Kasumi-1 (cell line): ENCODE results near the gene PPM1F.
"Not testable (repeated sequence)": the region's sequence is repeated elsewhere in the genome, so short reads cannot be mapped to it uniquely, and the experiment has no call there.

Source experiments
- DNase-seq, 2 experiments: peaks; one replicate each; lab custom pipeline; 2025; lab: John Stamatoyannopoulos, UW

The PPM1F gene

DNA sequence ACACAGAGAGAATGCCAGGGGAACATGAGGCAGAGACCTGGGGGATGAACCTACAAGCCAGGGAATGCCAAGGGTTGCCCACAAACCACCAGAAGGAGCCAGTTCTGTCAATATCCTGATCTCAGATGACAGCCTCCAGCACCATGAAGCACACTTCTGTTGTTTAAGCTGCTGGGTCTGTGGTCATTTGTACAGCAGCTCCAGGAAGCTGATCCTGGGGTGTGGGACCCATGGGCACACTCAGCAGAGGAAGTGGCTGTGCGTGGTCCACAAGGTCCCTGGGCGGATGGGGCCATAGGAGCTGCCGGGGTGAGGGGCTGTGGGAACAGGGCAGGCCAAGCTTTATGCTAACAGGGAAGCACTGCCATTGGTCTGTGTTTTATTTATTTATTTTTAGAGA, 12.1 kb downstream of the PPM1F start:
- peak; percentile 86 to 89 for DNase-seq

- not testable (repeated sequence) for DNase-seq
These were observed 12.7 kb downstream of the PPM1F start for GRCh38 chr22:21939935-21940334.

- peak; percentile 47 to 69 for DNase-seq
These were observed 13.2 kb downstream of the PPM1F start for GRCh38 chr22:21939461-21939913.

GRCh38 chr22:21938906-21939305, 13.7 kb downstream of the PPM1F start:
- DNase-seq, result no peak

- peak; percentile 89 to 95 for DNase-seq
These were observed 14.4 kb downstream of the PPM1F start for GRCh38 chr22:21938071-21938822.

DNA sequence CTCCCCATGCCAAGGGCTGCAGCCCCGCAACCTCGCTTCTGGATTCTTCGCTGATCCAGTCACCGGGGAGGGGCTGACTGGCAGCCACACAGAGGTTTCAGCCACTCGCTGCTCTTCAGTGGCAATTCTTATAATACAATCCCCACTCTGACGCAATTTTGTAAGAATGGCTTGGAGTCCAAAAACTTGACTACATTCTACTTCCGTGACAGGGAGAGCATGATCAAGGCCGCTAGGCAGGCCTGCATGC, 14.9 kb downstream of the PPM1F start:
- DNase-seq, result no peak

- peak in 1 of 2 experiments; percentile 10 for DNase-seq
These were observed 15.4 kb downstream of the PPM1F start for GRCh38 chr22:21937041-21937820.

DNA sequence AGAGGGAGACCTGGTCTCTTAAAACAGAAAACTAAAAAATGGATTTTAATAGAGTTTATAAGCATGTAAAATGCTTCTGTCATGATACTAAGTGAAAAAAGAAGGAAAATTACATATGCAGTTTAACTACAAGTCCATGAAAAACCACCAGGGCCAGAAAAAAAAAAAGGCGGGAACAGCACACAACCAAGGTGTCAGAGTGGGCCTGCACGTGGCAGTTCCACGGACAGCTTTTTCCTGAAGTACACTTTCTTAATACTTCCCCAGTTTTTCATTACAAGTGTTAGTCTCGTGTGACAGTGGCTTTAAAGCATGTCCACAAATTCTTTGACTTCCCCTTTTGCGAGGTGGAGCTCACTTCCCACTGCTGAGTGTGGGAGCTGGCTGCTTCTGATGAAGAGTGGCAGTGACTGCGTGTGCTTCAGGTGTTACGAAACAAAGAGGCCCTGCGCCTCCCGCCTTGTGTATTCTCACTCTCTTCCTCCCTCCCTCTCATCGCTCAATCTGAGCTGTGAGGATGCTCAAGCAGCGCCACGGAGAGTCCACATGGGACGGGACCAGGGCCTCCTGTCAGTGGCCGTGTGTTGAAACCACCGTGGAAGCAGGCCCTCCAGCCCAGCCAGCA, 16.4 kb downstream of the PPM1F start:
- peak; percentile 51 to 71 for DNase-seq

- DNase-seq, result no peak
These were observed 18.7 kb downstream of the PPM1F start for GRCh38 chr22:21933910-21934309.

DNA sequence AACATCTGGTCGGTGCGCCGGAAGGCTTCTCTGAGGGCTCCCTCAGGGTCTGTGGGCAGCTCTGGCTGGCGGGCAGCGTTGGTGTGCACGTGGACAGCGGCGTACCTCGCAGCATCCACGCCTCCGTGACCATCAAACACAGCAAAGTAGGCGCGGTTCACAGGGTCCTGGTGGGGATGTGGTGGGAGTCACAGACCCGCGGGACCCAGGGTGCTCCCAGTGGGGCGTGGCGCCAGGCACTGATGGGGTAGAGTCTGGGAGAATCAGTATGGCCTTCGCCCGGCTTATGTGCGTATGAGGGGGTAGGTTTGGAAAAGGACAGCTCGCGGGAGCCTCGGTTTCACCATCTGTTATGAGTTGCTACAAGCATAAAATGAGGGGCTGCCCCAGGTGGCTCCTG, 19.2 kb downstream of the PPM1F start:
- no peak for DNase-seq

- no peak for DNase-seq
These were observed 20.3 kb downstream of the PPM1F start for GRCh38 chr22:21932347-21932746.

DNA sequence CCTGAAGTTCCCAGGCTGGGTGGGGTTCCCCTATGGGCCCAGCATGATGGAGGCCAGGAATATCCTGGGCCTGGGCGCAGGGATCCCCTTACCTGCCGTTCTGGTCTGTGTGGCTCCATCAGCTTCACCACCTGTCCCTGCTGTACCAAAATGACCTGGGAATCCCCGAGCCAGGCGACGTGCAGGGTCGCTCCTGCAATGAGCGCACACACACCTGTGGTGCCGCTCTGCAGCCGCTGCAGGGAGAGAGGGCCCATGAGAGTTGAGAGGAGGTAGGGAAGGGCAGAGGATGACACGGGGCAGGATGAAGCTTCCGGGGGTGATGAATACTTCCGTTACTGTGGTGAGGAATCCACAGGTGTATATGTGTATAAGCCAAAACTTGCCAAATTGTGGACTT, 21.6 kb downstream of the PPM1F start:
- DNase-seq, result no peak

DNA sequence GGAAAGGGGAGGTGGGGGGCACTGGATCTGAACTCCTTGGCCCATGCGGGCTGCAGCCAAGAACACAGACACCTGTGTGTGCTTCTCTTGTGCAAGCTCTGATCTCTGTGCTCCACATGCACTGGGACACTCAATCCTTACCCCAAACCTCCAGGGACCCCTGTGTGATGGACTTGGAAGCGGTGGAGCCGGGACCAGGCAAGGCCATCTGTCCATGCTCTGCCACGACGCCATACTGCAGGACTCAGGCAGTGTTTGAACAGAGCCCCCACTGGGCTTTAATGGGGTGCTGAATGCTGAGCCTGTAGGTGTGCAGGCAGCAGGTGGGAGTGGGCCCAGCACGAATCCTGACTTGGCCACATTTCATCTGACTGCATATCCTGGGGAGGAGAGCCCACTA, 23.4 kb downstream of the PPM1F start:
- DNase-seq, result no peak

DNA sequence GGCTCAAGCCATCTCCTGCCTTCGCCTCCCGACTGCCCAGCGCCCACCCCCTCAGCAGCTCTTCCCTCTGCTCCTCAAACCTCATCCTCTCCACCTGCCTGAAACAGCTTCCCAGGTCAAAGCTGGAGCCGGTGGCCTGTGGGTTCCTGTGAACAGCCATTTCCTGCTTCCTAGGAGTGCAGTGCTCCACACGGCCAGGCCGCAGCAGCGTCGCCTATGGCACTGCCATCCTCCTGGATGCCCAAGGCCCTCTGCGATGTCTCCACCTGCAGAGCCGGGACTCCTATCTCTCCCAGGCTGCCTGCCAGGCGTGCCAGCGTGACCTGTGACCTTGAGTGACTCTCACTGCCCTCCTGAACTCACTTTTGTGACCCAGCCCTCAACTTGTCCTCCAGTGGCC, 24.6 kb downstream of the PPM1F start:
- no peak for DNase-seq

DNA sequence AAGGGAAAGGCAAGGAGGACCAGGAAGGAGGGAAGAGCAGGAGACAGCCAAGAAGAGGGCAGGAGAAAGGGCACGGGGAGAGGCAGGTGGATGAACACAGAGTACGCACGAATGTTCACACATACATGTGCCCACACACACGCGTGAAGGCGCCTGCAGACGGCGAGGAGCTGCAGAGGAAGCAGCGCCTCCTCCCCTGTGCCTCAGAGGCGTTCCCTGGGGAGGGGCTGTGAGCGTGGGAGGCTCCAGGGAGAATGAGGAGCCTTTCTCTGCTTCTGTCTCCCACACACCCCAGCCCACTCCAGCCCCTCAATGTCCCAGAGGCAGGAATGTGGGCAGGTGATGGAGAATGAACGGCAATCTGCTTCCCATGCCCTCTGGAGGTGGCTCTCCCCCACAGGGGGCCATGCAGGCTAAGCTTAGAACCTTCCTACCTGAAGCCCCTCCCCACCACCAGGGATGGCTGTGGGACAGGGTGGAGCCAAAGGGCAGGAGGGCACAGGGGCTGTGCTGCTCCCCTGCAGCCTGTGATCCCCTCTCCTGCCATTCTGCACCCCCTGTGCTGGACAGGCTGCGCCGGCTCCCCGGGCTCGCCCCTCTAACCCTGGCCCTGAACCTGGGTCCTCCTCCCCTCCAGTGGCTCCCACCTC, 25.3 kb downstream of the PPM1F start:
- no peak for DNase-seq

- no peak for DNase-seq
These were observed 25.9 kb downstream of the PPM1F start for GRCh38 chr22:21926728-21927127.

GRCh38 chr22:21923163-21923561, 29.5 kb downstream of the PPM1F start:
- DNase-seq, result no peak

DNA sequence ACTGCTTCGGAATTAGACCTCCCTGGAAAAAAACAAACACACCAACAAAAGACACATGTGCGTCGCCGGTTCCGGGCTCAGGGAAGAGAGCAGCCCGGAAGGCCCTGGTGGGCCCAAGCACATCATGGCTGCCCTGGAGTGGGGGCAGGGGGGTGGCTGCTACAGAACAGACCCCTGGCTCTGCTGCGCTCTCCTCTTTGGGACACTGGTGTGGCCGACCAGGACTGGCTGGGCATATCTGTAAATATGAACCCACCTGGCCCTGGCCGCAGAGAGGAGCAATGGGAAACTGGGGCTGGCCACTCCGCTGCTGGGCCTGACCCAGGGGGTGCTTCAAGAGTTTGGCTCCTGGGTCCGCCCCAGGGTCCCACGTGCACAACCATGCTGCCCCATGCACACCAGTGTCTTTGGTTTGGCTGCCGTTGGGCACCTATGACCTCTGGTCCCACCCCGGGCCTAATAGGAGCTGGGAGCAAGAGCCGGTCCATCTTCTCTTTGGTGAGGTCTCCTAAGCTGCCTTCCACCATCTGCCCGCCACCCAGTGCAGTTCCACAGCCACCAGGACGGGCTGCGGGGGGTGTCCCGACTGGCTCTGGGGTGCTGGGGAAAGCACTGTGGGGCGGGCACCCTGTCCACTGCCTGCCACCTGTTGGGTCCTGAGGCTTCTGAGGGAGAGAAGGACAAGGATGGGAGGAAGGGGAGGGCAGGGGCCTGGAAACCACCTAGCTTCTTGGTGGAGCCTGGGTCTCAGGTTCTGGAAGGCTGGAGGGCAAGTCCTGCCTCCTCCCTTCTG, 30.1 kb downstream of the PPM1F start:
- no peak for DNase-seq

GRCh38 chr22:21921729-21922128, 30.9 kb downstream of the PPM1F start:
- DNase-seq, result no peak

DNA sequence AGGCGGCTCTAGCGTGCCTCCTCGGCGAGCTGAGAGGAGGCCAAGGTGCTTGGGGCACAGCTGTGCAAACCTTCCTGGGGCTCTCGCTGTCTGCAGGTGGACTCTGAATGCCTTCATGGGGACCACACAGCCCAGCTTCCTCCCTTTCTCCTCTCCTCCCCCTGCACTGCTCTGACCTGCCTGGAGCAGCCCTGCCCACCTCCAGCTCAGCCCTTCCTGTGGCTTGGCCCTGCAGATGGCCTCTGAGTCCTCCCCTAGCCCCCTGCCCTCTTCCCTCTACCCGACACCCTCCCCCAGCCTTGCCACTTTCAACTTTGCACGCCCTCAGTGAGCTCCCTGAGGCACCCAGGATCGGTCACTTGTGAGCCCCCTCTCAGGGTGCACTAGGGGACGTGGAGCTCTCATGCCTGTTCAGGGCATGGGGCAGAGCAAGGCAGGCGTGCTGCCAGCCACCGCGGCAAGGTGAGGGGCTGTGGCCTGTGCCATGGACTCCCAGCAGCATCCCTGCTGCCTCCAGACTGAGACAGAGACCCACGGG, 31.4 kb downstream of the PPM1F start:
- no peak for DNase-seq

DNA sequence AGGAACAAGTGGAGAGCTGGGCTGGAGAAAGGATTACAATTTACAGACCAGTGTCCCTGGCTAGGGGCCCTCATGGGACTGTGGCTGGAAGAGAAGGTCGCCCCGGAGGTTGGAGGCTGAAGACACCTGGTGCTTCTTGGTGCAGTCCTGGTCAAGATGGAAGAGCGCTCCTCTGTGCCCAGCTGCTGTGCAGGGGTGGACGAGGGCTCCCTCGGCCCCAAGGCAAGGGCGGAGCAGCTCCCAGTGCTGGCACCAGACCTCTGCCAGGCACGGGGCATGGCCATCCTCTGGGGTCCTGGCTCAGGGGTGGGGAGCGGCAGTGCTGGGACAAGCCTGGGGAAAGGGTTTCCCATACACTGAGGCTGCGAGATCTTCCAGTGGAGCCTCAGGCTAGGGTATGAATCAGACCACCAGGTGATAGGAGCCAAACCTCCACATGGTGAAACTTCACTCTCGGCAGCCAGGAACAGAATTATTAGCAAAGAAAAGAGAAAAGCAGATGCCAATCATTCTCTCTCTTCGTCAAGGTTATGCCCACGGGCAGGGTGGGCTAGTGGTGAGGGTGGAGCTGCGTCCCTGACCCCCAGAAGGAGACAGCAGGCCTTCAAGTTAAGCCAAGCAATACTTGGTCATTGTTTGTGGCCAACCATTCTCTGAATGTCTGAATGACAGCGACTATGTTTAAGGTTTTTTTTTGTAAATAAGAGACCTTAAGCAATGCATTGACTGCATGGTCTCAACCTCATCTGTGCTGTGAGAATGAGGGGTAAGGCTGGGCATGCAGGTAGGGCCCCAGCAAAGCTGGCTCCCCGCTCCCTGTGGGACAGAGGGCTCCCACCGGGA, 32.1 kb downstream of the PPM1F start:
- DNase-seq, result no peak
